K562 (cell line): Measurements from ENCODE around the gene ZNF10. TPM values are rescaled to one million over a fixed set of nuclear protein-coding genes. Genes with fewer than 3 reads are reported as not detected.

Experiments used
- DACH1 ChIP-seq: fragments of 450-650 bp; IDR thresholded peaks from 2 replicates; pipeline ENCODE4 v1.6.1; 2018; ENCODE audit not compliant: partially characterized antibody
- ESRRA ChIP-seq: fragments of 450-650 bp; IDR thresholded peaks from 2 replicates; pipeline ENCODE4 v1.6.1; 2014; ENCODE audit warnings: low read depth, mild to moderate bottlenecking, moderate library complexity, borderline replicate concordance
- HIVEP1 ChIP-seq: fragments of 250-450 bp; sonication (Bioruptor Pico); IDR thresholded peaks from 2 replicates; pipeline ENCODE4 v1.4.0; 2020; ENCODE audit warnings: mild to moderate bottlenecking
- HNRNPL ChIP-seq: fragments of 200-400 bp; formaldehyde crosslinking; IDR thresholded peaks from 2 replicates; pipeline ENCODE4 v1.6.1; 2017; ENCODE audit warnings: low read depth, mild to moderate bottlenecking, low read length
- MIER1 ChIP-seq: fragments of 450-650 bp; IDR thresholded peaks from 2 replicates; pipeline ENCODE4 v1.6.1; 2016; ENCODE audit warnings: antibody characterized with exemption, mild to moderate bottlenecking, low read depth
- NFXL1 ChIP-seq: fragments of 450-650 bp; formaldehyde crosslinking; IDR thresholded peaks from 2 replicates; pipeline ENCODE4 v1.4.0; 2021; ENCODE audit warnings: mild to moderate bottlenecking
- SMAD4 ChIP-seq: fragments of 250-450 bp; sonication (Bioruptor Pico); conservative IDR thresholded peaks from 2 replicates; pipeline ENCODE4 v1.8.0; 2021; ENCODE audit warnings: inconsistent platforms, mild to moderate bottlenecking, moderate library complexity
- TBP ChIP-seq: optimal IDR thresholded peaks from 2 replicates; pipeline ENCODE3; 2011; ENCODE audit warnings: low read depth, low read length, improper control_type of control experiment
- TCF3 ChIP-seq: sonication (generic); formaldehyde crosslinking; IDR thresholded peaks from 2 replicates; pipeline ENCODE4 v1.4.0; 2020; ENCODE audit warnings: mild to moderate bottlenecking, missing genetic modification reagents
- ZNF121 ChIP-seq: sonication (generic); formaldehyde crosslinking; conservative IDR thresholded peaks from 2 replicates; pipeline ENCODE4 v1.8.0; 2022; ENCODE audit warnings: missing genetic modification reagents
- polyA plus RNA-seq, 8 experiments: library from polyadenylated mRNA; depleted of rRNA in 4 of 8; stranded (reverse) in 5 of 8; unstranded in 3 of 8; fragments of >200 nt; fragmentation: Nextera tagmentation in 2 of 8; fragmentation: Illumina TruSeq in 1 of 8; extraction: Ambion mirVana in 2 of 8; extraction: Trizol in 1 of 8; gene quantifications; 2 replicates each; pipeline versions ENCODE4 v1.2.1 to v1.2.3, GENCODE V29; 2011 to 2014; ENCODE audit warnings: inconsistent platforms in 1 of 8, missing spikeins in 1 of 8
- total RNA-seq, 7 experiments: library from RNA; depleted of rRNA in 6 of 7; stranded (reverse); fragments of >200 nt in 6 of 7; fragmentation: Illumina TruSeq in 2 of 7; extraction: Trizol in 2 of 7; gene quantifications; 2 replicates each; pipeline versions ENCODE4 v1.2.1 to v1.2.3, GENCODE V29; 2011 to 2021; ENCODE audit warnings: low replicate concordance in 1 of 7
- TF ChIP-seq, protein P1 (sequence below): sonication (generic); formaldehyde crosslinking; IDR thresholded peaks from 2 replicates; pipeline ENCODE4 v1.8.0; 2023; ENCODE audit warnings: missing genetic modification reagents, mild to moderate bottlenecking, borderline replicate concordance
- TF ChIP-seq, protein P2 (sequence below): sonication (generic); formaldehyde crosslinking; IDR thresholded peaks from 2 replicates; pipeline ENCODE4 v1.8.0; 2022; ENCODE audit warnings: mild to moderate bottlenecking, missing genetic modification reagents
- TF ChIP-seq, protein P3 (sequence below): fragments of 450-650 bp; IDR thresholded peaks from 2 replicates; pipeline ENCODE4 v1.6.1; 2016; ENCODE audit warnings: low read depth, mild to moderate bottlenecking, moderate library complexity
- TF ChIP-seq, protein P4 (sequence below): fragments of 250-450 bp; sonication (Bioruptor Pico); IDR thresholded peaks from 2 replicates; pipeline ENCODE4 v1.9.0; 2021; ENCODE audit warnings: mild to moderate bottlenecking, inconsistent platforms

Gene ZNF10
- total and polyA plus RNA-seq, 9 of the 15 experiments (the other 6 are each of a cell fraction or from before 2014, with no cell fraction given), result 3.5 to 5.8 (median 4.9) TPM

DNA sequence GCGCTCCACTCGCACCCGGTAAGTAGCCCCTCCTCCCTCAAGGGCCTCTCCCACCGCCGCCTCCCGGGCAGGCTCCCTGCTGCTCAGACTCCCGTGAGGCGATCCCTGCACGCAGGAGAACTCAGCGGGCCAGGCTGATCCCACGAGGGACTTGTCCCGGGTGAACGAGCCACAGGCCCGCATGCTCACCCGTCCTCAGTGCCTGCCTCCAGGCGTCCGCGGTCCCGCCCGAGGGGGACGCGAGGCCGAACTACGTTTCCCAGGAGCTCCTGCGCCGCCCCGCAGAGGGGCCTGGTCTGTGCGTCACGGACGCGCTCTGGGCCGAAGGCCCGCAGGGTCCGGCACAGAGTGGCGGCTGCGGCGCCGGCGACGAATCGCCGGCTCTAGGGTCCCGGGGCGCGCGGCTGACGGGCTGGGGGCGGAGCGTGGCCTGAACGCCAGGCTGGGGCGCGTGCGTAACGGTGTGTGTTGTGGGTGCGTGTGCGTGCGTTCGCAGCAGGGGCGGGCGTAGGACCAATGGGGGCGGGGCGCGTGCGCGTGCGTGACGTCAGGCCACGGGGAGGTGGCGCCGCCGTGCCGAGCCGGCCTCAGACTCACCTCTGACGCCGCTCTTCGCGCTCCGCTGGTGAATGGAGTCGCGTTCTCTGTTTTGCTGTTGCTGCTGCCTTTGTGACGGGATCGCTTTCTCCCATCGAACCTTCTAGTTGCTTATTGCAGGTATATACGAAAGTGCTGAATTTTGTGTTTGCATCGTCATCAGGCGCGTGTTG lies at the start of gene ZNF10, which contains the start of gene ZNF891 (continued):
- TF ChIP-seq, protein P1, sequence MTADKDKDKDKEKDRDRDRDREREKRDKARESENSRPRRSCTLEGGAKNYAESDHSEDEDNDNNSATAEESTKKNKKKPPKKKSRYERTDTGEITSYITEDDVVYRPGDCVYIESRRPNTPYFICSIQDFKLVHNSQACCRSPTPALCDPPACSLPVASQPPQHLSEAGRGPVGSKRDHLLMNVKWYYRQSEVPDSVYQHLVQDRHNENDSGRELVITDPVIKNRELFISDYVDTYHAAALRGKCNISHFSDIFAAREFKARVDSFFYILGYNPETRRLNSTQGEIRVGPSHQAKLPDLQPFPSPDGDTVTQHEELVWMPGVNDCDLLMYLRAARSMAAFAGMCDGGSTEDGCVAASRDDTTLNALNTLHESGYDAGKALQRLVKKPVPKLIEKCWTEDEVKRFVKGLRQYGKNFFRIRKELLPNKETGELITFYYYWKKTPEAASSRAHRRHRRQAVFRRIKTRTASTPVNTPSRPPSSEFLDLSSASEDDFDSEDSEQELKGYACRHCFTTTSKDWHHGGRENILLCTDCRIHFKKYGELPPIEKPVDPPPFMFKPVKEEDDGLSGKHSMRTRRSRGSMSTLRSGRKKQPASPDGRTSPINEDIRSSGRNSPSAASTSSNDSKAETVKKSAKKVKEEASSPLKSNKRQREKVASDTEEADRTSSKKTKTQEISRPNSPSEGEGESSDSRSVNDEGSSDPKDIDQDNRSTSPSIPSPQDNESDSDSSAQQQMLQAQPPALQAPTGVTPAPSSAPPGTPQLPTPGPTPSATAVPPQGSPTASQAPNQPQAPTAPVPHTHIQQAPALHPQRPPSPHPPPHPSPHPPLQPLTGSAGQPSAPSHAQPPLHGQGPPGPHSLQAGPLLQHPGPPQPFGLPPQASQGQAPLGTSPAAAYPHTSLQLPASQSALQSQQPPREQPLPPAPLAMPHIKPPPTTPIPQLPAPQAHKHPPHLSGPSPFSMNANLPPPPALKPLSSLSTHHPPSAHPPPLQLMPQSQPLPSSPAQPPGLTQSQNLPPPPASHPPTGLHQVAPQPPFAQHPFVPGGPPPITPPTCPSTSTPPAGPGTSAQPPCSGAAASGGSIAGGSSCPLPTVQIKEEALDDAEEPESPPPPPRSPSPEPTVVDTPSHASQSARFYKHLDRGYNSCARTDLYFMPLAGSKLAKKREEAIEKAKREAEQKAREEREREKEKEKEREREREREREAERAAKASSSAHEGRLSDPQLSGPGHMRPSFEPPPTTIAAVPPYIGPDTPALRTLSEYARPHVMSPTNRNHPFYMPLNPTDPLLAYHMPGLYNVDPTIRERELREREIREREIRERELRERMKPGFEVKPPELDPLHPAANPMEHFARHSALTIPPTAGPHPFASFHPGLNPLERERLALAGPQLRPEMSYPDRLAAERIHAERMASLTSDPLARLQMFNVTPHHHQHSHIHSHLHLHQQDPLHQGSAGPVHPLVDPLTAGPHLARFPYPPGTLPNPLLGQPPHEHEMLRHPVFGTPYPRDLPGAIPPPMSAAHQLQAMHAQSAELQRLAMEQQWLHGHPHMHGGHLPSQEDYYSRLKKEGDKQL (CRISPR knock-in tag), result no peak
- TF ChIP-seq TCF3 (CRISPR knock-in tag) (no peak; the same call in 1 of the 2 replicates), SMAD4 (CRISPR knock-in tag) (0 out of 2 replicates have a peak, but pooled peaks have one; percentile 51), TBP (peak; percentile 92), NFXL1 (CRISPR knock-in tag) (no peak), HNRNPL (no peak), DACH1 (no peak), HIVEP1 (0 out of 2 replicates have a peak, but pooled peaks have one; percentile 26), ZNF121 (CRISPR knock-in tag) (no peak; the same call in 1 of the 2 replicates), ESRRA (peak; percentile 79; the same call in 1 of the 2 replicates), MIER1 (no peak)
- TF ChIP-seq, protein P2, sequence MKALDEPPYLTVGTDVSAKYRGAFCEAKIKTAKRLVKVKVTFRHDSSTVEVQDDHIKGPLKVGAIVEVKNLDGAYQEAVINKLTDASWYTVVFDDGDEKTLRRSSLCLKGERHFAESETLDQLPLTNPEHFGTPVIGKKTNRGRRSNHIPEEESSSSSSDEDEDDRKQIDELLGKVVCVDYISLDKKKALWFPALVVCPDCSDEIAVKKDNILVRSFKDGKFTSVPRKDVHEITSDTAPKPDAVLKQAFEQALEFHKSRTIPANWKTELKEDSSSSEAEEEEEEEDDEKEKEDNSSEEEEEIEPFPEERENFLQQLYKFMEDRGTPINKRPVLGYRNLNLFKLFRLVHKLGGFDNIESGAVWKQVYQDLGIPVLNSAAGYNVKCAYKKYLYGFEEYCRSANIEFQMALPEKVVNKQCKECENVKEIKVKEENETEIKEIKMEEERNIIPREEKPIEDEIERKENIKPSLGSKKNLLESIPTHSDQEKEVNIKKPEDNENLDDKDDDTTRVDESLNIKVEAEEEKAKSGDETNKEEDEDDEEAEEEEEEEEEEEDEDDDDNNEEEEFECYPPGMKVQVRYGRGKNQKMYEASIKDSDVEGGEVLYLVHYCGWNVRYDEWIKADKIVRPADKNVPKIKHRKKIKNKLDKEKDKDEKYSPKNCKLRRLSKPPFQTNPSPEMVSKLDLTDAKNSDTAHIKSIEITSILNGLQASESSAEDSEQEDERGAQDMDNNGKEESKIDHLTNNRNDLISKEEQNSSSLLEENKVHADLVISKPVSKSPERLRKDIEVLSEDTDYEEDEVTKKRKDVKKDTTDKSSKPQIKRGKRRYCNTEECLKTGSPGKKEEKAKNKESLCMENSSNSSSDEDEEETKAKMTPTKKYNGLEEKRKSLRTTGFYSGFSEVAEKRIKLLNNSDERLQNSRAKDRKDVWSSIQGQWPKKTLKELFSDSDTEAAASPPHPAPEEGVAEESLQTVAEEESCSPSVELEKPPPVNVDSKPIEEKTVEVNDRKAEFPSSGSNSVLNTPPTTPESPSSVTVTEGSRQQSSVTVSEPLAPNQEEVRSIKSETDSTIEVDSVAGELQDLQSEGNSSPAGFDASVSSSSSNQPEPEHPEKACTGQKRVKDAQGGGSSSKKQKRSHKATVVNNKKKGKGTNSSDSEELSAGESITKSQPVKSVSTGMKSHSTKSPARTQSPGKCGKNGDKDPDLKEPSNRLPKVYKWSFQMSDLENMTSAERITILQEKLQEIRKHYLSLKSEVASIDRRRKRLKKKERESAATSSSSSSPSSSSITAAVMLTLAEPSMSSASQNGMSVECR (CRISPR knock-in tag), result no peak; the same call in 1 of the 2 replicates
- TF ChIP-seq, protein P3, sequence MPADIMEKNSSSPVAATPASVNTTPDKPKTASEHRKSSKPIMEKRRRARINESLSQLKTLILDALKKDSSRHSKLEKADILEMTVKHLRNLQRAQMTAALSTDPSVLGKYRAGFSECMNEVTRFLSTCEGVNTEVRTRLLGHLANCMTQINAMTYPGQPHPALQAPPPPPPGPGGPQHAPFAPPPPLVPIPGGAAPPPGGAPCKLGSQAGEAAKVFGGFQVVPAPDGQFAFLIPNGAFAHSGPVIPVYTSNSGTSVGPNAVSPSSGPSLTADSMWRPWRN, result no peak; the same call in 1 of the 2 replicates
- TF ChIP-seq, protein P4, sequence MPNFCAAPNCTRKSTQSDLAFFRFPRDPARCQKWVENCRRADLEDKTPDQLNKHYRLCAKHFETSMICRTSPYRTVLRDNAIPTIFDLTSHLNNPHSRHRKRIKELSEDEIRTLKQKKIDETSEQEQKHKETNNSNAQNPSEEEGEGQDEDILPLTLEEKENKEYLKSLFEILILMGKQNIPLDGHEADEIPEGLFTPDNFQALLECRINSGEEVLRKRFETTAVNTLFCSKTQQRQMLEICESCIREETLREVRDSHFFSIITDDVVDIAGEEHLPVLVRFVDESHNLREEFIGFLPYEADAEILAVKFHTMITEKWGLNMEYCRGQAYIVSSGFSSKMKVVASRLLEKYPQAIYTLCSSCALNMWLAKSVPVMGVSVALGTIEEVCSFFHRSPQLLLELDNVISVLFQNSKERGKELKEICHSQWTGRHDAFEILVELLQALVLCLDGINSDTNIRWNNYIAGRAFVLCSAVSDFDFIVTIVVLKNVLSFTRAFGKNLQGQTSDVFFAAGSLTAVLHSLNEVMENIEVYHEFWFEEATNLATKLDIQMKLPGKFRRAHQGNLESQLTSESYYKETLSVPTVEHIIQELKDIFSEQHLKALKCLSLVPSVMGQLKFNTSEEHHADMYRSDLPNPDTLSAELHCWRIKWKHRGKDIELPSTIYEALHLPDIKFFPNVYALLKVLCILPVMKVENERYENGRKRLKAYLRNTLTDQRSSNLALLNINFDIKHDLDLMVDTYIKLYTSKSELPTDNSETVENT, result no peak
